DLD1 (cell line): ENCODE data around the gene AUNIP.

ENCODE experiments used
- in situ Hi-C: cut with HindIII; loops from 2 replicates; pipeline ENCODE4 v1.10.0; 2017; ENCODE audit warnings: low sequenced_read_pairs

Gene AUNIP

GRCh38 chr1:25889470-25889869, 30.2 kb upstream of the AUNIP start:
- in situ Hi-C loops = no loop called here

DNA sequence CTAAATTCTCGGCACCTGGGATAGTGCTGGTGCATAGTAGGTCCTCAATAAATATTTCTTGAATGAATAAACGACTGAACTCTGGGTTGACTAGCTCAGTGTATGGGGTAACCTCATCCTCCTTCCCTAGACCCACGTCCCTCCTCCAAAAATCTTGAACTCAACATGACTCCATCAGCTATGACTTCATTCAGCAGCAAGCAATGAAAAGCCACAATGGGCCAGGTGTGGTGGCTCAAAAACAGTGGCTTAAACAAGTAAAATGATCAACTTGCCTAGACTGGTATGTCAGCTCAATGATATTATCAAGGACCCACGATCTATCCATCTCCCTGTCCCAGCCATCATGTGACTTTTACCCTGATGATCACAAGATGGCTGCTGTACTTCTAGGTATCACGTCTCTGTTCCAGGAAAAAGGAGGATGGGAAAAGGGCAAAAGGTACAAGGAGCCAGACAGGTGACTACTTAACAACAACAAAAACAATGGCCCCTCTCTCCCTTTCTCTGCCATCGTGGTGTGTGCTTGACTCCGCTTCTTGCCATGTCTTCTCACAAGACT, 29.2 kb upstream of the AUNIP start:
- in situ Hi-C loops = no loop called here

GRCh38 chr1:25885602-25886001, 26.3 kb upstream of the AUNIP start:
- in situ Hi-C loops = no loop called here

DNA sequence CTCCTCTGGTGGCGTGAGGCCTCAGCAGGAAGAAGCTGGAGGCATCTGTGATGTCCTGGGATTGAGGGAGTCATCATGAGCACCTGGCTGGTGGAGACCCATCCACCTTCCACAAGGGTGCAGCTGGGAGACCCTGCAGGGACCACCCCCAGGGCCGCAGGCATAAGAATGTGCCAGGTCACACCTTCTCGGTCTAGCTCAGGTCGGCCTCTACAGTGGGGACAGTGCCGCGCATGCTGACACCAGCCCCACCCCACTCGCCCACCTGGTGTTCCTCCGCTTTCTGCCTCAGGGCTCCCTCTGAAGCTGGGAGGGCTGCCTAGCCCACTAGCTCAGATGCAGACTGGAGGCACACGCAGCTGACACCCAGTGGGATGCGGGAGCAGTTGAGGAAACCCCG, 22.0 kb upstream of the AUNIP start:
- in situ Hi-C loops = no loop called here

- in situ Hi-C loops = no loop called here
Measured at GRCh38 chr1:25880518-25880917, 21.3 kb upstream of the AUNIP start.

GRCh38 chr1:25879675-25880074, 20.4 kb upstream of the AUNIP start:
- in situ Hi-C loops = no loop called here

DNA sequence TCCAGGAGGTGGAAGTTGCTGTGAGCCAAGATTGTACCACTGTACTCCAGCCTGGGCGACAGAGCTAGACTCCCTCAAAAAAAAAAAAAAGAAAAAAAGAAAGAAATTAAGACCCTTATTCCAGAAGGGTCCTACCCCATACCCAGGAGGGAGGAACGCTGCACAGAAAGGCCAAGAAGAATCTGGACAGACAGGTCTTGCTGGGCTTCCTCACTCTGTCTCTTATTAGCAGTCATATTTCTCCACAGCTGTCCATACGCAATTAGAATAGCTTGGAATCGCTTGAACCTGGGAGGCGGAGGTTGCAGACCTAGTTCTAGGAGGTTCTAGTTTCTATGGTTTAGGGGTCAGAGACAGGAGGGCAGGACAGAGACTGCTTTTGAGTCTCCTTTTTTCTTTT, 19.4 kb upstream of the AUNIP start:
- in situ Hi-C loops = no loop called here

DNA sequence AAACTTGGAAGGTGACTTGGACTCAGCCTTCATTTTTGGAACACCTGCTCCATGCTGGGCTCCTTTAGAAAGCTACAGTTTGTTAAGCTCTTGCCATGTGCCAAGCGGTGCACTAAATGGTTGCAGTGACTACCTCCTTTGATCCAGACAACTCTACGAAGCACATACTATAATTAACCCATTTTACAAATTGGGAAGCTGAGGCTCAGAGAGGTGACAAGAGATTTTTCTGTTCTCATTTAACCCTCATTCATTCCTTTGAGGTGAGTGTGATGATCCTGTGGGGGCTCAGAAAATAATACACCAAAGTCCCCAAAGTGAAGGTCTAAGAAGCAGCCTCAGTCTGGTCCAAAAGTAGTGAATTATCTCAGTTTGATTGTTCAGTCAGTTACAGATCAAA, 17.9 kb upstream of the AUNIP start:
- in situ Hi-C loops = no loop called here

DNA sequence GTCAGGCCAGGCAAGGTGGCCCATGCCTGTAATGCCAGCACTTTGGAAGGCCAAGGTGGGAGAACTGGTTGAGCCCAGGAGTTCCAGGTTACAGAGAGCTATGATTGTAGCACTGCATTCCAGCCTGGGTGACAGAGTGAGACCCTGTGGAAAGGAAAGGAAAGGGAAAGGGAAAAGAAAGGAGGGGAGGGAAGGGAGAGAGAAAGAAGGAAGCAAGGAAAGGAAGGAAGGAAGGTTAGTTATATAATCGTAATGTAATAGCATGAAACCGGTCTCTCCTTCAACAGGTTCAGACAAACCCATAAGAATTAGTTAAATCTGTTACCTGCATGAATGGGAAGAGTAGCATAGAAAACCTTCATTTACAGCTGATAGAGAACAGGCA, 17.4 kb upstream of the AUNIP start:
- in situ Hi-C loops = no loop called here

DNA sequence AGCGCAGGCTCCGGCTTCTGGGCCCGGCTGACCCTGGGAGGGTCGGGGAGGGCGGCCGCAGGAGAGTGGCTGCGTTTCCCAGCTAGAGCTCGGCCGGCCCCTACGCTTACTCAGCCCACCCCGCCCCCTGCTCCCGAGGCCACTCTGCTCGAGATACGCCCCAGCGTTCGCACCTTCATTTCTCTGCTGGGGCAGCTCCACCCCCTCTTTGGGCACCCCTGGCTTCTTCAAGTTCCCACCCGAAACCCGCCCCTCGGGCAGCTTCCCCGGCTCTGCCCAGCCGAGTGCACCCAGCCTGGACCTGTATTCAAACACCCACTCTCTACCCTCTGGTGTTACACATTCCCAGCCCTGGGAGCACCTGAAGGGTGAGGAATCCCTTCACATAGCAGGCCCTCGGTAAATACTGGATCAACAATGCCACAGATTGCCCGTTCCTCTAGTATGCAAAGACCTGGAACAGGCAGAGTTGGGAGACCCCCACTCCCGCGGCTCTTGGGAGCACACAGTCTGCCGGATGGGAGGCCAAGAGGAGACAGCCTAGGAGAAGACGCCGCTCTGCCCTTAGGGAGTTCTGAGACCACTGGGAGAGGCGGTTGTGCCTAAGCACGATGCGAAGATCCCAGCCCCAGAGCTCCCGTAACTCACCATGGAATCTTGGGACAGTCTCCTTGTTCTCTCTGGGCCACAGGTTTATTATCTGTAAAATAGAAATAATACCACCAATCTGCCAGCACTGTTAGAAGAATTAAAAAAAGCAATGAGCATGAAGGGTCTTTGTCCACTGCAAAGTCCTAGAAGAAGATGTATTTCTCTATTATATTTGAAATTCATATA, 16.8 kb upstream of the AUNIP start:
- in situ Hi-C loops = no loop called here

GRCh38 chr1:25875154-25875855, 16.0 kb upstream of the AUNIP start, which contains the start of gene PAQR7:
PAQR7 (minus strand) TSS chr1:25875708; CDS start chr1:25863839, 11,869 bp downstream.
- in situ Hi-C loops = no loop called here

GRCh38 chr1:25874635-25875153, 15.4 kb upstream of the AUNIP start:
- in situ Hi-C loops = no loop called here

DNA sequence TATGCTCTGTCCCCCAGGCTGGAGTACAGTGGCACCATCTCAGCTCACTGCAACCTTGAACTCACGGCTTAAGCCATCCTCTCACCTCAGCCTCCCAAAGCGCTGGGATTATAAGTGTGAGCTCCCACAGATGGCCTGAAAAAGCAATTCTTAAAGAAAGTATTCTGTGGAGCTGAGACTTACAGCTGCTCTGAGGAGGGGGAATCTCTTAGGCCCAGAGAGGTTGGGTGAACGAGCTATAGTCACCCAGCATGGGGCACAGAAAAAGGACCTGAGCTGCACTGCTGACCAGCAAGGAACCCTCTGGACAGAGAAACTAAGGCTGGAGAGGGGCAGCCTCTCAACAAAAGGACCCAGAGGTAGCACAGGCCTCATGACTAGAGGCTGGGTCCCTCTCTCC, 15.0 kb upstream of the AUNIP start:
- in situ Hi-C loops = no loop called here

- in situ Hi-C loops = no loop called here
Measured at GRCh38 chr1:25873120-25873519, 13.9 kb upstream of the AUNIP start.

DNA sequence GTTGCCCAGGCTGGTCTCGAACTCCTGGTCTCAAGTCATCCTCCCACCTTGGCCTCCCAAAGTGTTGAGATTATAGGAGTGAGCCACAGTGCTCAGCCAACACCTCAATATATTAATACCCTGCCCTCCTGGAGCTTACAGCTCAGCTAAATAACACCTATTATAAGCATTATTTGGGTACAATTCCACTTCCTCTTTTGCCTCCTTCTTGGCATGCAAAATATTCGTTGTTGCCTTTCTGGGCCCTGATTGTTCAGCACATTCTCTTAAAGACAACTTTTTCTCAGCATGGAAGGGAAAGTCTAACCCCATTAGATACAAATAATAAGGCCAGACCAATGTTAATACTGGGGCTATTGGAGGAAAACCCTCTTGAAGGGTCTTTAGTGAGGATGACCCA, 13.5 kb upstream of the AUNIP start:
- in situ Hi-C loops = no loop called here

DNA sequence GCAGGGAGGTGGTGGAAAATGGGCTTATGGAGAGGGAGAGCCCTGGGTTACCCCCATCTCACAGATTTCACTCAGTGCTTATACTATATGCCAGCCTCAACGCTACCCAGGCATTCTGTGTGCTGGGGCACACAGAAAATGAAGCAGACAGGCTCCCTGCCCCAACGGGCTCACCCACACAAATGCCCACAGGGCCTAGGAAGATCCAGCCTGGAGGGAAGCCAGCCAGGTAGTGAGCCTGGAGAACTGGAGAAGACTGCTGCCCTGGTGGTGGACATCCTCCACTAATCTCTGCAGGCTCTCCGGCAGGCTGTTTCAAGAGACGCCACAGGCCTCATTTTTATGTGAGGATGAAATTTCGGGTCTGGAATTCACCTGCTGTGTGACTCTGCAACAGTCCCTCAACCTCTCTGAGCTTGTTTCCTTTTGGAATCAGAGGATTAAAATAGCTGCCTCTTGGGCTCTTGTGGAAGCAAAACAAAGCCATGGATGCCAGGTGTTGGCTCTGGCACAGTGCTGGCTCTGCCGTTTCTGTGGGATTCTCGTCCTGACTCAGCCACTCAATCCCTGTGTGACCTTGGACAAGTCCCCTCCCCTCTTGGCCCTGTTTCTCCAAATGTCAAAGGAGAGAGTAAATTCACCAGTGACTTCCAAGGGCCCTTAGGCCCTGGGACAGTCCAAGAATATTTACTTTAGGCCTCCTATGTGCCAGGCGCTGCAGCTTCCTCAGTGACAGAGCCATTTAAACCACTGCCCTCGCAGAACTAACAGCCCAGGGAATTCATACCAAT, 12.6 kb upstream of the AUNIP start:
- in situ Hi-C loops = no loop called here

GRCh38 chr1:25871086-25871703, 11.9 kb upstream of the AUNIP start:
- in situ Hi-C loops = no loop called here

DNA sequence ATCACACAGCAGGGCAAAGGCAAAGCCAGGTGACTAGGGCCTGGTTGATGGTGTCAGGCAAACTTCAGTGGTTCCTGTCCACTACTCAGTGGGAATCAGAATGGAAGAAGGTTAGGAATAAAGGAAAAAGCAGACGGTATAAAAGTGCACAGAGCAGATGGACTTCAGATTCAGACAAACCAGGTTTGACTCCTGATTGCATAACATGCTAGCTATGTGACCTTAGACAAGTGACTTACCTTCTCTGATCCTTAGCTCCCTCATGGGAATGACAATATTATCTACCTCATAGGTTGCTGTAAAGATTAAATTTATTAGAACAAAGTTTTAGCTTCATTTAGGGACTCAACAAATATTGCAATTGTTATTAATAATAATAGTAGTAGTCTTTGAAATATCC, 11.4 kb upstream of the AUNIP start:
- in situ Hi-C loops = no loop called here

GRCh38 chr1:25869909-25870606, 10.8 kb upstream of the AUNIP start:
- in situ Hi-C loops = no loop called here
